Activated naive CD4-positive, alpha-beta T cell treated with anti-CD3 and anti-CD28 coated beads, Interleukin-2, amount 50 U/mL, for 72 hours (primary cell): ENCODE results near the gene IGF2. TPM values are rescaled to one million over a fixed set of nuclear protein-coding genes. Genes with fewer than 3 reads are reported as not detected.

Source experiments
- ATAC-seq, 2 donors: fragments of 150-1000 bp; cut with Tn5 transposase; 2 replicates each; pipeline ENCODE4 v1.10.0; 2021; ENCODE audit warnings: mild to moderate bottlenecking in 2 of 2, moderate library complexity in 2 of 2
- DNase-seq, 2 donors: peaks; one replicate each; pipeline ENCODE4 v3.0.0; 2021 to 2022; ENCODE audit warnings: low spot score in 2 of 2
- H3K27ac Mint-ChIP-seq, 2 donors: one replicate each; pipeline ENCODE4 v1.8.0; 2022; ENCODE audit warnings: mild to moderate bottlenecking in 2 of 2, mixed read lengths in 2 of 2
- H3K36me3 Mint-ChIP-seq, 2 donors: one replicate each; pipeline ENCODE4 v1.8.0; 2022; ENCODE audit warnings: mixed read lengths in 2 of 2
- H3K9me3 Mint-ChIP-seq, 2 donors: one replicate each; pipeline ENCODE4 v1.8.0; 2022; ENCODE audit warnings: mixed read lengths in 2 of 2
- total RNA-seq, 2 donors: library from RNA; stranded (reverse); gene quantifications; one replicate each; pipeline ENCODE4 v1.2.3, GENCODE V29; 2022

The IGF2 gene
- total RNA-seq, 2 donors from 2014 or later = 0.31 to 2.0 TPM

GRCh38 chr11:2106583-2107209 lies 32.5 kb downstream of the IGF2 start:
- ATAC-seq = no peak
- no peak for DNase-seq
- Mint-ChIP-seq H3K9me3 (no peaks in the 10 kb centered on the region), H3K27ac (no peak overlapping the region), H3K36me3 (no peaks in the 10 kb centered on the region)

- ATAC-seq = no peak
- Mint-ChIP-seq H3K9me3 (no peaks in the 10 kb centered on the region), H3K27ac (no peak overlapping the region), H3K36me3 (no peaks in the 10 kb centered on the region)
- DNase-seq = no peak
Measured at GRCh38 chr11:2105511-2105910, 33.7 kb downstream of the IGF2 start.

GRCh38 chr11:2104524-2105440 lies 34.4 kb downstream of the IGF2 start:
- H3K9me3 Mint-ChIP-seq = no peaks in the 10 kb centered on the region
- DNase-seq (no peak), ATAC-seq (no peak)
- H3K36me3 Mint-ChIP-seq = no peaks in the 10 kb centered on the region
- H3K27ac Mint-ChIP-seq = no peak overlapping the region

- no peaks in the 10 kb centered on the region for H3K9me3 Mint-ChIP-seq
- ATAC-seq = no peak
- no peaks in the 10 kb centered on the region for H3K36me3 Mint-ChIP-seq
- peak in 1 of 2 donors; percentile 38 for DNase-seq
- no peak overlapping the region for H3K27ac Mint-ChIP-seq
Measured at GRCh38 chr11:2103668-2104523, 35.3 kb downstream of the IGF2 start.

GRCh38 chr11:2102883-2103213 lies 36.3 kb downstream of the IGF2 start:
- ATAC-seq (no peak), DNase-seq (no peak)
- H3K36me3 Mint-ChIP-seq = no peaks in the 10 kb centered on the region
- H3K27ac Mint-ChIP-seq = no peak overlapping the region
- no peaks in the 10 kb centered on the region for H3K9me3 Mint-ChIP-seq

GRCh38 chr11:2102132-2102882 lies 36.9 kb downstream of the IGF2 start:
- H3K9me3 Mint-ChIP-seq = no peaks in the 10 kb centered on the region
- peak in 1 of 2 donors; percentile 48 for DNase-seq
- no peak overlapping the region for H3K27ac Mint-ChIP-seq
- H3K36me3 Mint-ChIP-seq = no peaks in the 10 kb centered on the region
- no peak for ATAC-seq

DNA sequence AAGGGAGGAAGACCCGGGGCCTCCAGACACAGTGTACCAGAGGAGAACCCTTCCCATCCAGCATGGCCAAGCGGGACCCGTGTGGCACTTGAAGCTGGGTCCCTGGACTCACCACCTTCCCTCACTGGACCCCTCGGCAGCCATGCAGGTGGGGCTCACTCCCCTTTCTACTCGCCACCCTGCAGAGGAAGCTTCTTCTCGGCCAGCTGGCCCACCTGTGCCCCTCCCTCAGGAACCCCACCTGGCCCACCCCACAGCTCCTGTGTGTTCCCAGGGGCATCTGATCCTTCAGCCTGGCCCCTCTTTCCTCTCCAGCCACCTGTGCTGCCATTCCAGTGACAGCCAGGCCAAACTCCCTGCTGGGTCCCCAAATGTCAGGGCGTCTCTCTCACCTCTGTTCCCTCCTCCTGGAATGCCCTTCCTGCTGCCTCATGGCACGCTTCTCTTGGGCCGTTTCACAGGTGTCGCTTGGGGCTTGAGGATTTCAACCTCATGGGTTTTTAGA lies 38.0 kb downstream of the IGF2 start:
- no peak for ATAC-seq

DNA sequence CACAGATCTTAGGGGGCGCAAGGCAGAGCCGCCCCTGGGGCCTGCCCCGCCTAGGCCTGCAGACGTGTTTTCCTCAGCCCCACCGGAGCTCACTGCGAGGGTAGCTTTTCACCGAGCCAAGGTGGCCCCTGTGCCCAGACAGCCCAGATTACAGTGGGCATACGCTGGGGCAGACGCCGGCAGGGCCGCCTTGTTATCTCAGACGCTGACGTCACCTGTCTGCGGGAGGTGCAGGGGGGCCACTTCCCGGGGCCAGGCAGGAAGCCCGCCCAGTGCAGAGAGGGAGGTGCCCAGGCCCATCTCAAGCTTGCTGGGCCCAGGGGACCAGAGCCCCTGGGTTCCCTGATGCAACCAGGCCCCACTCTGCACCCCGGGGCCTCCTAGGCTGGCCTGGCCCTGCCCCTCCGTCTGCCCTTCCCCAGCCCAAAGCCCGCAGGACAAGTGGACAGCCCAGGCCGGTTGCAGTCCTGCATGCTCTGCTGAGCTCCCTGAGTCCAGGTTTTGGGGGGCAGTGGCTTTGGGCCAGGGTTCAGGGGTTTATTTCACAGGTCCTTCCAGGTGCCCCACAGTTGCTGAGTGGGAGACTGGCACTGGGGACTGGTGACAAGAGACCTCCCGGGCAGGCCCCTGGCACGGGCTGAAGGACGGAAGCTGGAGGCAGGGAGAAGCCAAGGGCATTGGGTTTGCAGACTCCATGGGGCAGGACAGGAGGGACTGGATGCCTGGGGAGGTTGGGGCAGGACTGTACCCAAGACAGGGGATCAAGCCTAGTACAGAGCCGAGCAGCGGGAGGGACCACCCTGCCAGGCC lies 38.6 kb downstream of the IGF2 start:
- H3K9me3 Mint-ChIP-seq = no peaks in the 10 kb centered on the region
- DNase-seq = peak in 1 of 2 donors; percentile 44
- no peak overlapping the region for H3K27ac Mint-ChIP-seq
- H3K36me3 Mint-ChIP-seq = no peaks in the 10 kb centered on the region
- no peak for ATAC-seq

More for the DNA sequence above, 38.0 kb downstream of the IGF2 start:
- peak in 1 of 2 donors; percentile 41 for DNase-seq
- no peaks in the 10 kb centered on the region for H3K9me3 Mint-ChIP-seq
- no peaks in the 10 kb centered on the region for H3K36me3 Mint-ChIP-seq
- no peak overlapping the region for H3K27ac Mint-ChIP-seq

DNA sequence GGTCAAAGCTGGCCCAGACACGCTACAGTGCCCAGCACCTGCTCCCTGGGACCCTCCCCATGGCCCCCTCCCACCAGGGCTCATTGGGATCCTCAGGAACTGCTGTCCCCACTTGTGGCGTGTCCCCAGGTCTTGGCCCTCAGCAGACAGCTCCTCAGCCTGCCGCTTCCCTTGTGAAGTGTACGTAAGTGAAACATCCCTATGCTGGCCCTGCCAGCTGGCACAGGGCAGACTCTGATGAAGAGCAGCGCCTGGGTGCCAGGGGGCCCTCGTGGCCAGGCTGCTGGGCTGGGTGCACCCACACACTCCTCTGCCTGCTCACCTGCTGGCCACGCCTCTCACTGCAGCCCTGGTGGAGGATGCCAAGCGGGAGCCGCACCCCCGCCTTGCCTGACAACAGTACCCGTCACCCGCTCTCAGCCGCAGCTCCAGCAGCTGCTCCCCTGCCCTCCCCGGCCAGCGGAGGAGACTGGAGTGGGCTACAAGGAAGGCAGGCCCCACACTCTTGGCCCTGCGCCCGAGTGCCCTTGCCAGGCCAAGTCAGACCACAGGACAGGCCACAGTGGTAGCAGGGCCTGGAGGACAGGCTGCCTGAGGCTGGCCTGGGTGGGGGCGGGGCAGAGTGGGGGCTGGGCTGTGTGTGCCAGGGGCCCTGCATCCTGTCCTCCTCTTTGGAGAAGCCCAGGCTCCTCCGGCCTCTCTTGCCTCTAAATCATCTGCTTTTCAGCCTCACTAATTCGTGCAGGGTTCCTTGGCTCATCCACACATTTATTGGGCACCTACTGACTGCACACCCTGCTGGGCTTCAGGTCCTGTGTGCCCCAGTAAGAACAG lies 39.5 kb downstream of the IGF2 start:
- no peaks in the 10 kb centered on the region for H3K36me3 Mint-ChIP-seq
- peak in 1 of 2 donors; percentile 44 for DNase-seq
- no peak overlapping the region for H3K27ac Mint-ChIP-seq
- H3K9me3 Mint-ChIP-seq = no peaks in the 10 kb centered on the region
- no peak for ATAC-seq

GRCh38 chr11:2098691-2099515 lies 40.3 kb downstream of the IGF2 start:
- H3K27ac Mint-ChIP-seq = no peak overlapping the region
- ATAC-seq = no peak
- peak in 1 of 2 donors; percentile 30 for DNase-seq

DNA sequence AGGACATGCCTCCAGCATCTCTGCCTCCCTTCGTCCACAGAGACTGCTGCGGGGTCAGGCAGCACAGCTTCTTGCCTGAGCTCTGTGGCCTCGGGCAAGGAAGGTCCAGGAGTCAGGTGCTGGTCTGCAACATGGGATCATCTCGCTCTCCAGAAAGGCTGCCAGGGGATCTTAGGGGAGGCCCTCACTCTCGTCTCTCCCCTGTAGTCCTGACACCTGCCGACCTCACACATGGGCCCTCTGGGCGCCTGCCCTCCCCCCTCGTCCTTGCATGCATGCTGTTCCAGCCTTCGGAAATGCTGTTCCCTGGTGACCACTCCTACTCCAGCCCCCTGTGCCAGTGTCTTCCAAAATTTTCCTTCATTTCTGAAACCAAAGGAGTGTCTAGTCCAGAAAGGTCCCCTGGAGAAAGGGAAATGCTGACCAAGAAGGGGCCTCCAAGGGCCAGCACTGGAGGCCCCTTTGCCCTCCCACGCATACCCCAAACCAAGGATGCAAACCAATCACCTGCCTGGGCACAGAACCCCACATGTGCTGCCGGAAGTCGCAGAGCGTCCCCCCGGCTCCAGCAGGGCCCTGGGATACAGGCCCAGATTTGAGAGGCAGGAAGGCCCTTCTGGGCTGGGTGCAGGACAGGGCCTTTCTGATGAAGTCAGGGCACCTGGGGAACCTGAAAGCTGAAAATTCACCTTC lies 41.0 kb downstream of the IGF2 start:
- H3K9me3 Mint-ChIP-seq = no peaks in the 10 kb centered on the region

More at GRCh38 chr11:2098691-2099515, 40.3 kb downstream of the IGF2 start:
- Mint-ChIP-seq H3K9me3 (no peaks in the 10 kb centered on the region), H3K36me3 (no peaks in the 10 kb centered on the region)

GRCh38 chr11:2097356-2097997 lies 41.7 kb downstream of the IGF2 start:
- no peak overlapping the region for H3K27ac Mint-ChIP-seq
- DNase-seq = peak in 1 of 2 donors; percentile 50
- ATAC-seq = no peak
- no peaks in the 10 kb centered on the region for H3K9me3 Mint-ChIP-seq
- H3K36me3 Mint-ChIP-seq = no peaks in the 10 kb centered on the region

More for the DNA sequence above, 41.0 kb downstream of the IGF2 start:
- ATAC-seq = no peak
- no peaks in the 10 kb centered on the region for H3K36me3 Mint-ChIP-seq
- no peak overlapping the region for H3K27ac Mint-ChIP-seq
- peak in 1 of 2 donors; percentile 50 for DNase-seq

- Mint-ChIP-seq H3K9me3 (no peaks in the 10 kb centered on the region), H3K36me3 (no peaks in the 10 kb centered on the region), H3K27ac (no peak overlapping the region)
- ATAC-seq (no peak), DNase-seq (peak in 1 of 2 donors; percentile 41)
Measured at GRCh38 chr11:2096919-2097301, 42.3 kb downstream of the IGF2 start.
